Daoy (cell line): Measurements from ENCODE around the gene TSC2. TPM values are rescaled to one million over a fixed set of nuclear protein-coding genes. Genes with fewer than 3 reads are reported as not detected.
"Not testable (repeated sequence)": the region's sequence is repeated elsewhere in the genome, so short reads cannot be mapped to it uniquely, and the experiment has no call there.

Experiments
- DNase-seq: peaks from one replicate; pipeline ENCODE4 v3.0.0-alpha.2; 2015; ENCODE audit warnings: low read depth
- total RNA-seq: library from RNA; depleted of rRNA; stranded (reverse); fragments of >200 nt; shearing (Covaris generic); gene quantifications from 2 replicates; pipeline ENCODE4 v1.2.3, GENCODE V29; 2014

Gene TSC2
- total RNA-seq, 1 experiment from 2014 or later, result 31.4 TPM

DNA sequence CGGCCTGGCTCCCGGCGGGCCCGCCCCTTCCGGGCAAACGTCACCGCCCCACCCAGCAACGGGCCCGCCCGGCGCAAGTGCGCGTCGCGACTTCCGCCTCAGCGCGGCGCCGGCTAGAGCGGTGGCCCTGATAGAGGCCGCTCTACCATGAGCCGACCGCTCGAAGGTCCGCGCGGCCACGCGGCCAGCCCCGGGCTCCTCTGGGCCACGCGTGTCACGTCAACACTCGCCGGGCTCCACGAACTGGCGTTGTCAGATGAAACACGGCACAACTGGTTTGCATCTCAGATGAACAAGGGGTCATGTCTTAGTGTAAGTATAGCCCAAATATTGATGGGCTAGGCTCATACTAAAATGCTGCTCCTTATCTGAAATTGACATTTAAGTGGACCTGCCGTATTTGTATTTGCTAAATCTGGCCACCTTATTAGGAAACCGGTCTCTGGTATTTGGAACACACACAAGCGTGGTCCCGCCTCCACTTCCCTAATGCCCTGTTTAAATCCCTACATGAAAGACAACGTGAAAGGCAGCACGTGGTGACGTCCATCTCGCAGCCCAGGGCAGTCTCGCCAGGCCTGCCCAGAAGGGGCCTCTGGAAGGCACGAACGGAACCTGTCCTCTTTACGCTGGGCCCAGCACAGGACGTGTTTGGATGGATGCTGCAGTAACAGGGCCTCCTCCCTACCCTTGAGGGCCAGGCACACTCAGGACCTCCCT, 37.8 kb upstream of the TSC2 start, which contains the start of gene ZNF598:
ZNF598 (minus strand) TSS at position 31 of the 720 bp plus-strand sequence.
- DNase-seq, result peak; percentile 90

GRCh38 chr16:2011726-2012125, 36.1 kb upstream of the TSC2 start:
- DNase-seq, result not testable (repeated sequence)

- no peak for DNase-seq
Measured at GRCh38 chr16:2013527-2013926, 34.3 kb upstream of the TSC2 start.

- peak; percentile 71 for DNase-seq
Measured at GRCh38 chr16:2015117-2015946, 32.5 kb upstream of the TSC2 start.

- no peak for DNase-seq
Measured at GRCh38 chr16:2015947-2016208, 31.9 kb upstream of the TSC2 start.

GRCh38 chr16:2016407-2016922, 31.3 kb upstream of the TSC2 start:
- no peak for DNase-seq

GRCh38 chr16:2019518-2019920, 28.3 kb upstream of the TSC2 start, which contains the start of gene NPW:
TSS of gene NPW (plus strand) at chr16:2019785.
- no peak for DNase-seq

DNA sequence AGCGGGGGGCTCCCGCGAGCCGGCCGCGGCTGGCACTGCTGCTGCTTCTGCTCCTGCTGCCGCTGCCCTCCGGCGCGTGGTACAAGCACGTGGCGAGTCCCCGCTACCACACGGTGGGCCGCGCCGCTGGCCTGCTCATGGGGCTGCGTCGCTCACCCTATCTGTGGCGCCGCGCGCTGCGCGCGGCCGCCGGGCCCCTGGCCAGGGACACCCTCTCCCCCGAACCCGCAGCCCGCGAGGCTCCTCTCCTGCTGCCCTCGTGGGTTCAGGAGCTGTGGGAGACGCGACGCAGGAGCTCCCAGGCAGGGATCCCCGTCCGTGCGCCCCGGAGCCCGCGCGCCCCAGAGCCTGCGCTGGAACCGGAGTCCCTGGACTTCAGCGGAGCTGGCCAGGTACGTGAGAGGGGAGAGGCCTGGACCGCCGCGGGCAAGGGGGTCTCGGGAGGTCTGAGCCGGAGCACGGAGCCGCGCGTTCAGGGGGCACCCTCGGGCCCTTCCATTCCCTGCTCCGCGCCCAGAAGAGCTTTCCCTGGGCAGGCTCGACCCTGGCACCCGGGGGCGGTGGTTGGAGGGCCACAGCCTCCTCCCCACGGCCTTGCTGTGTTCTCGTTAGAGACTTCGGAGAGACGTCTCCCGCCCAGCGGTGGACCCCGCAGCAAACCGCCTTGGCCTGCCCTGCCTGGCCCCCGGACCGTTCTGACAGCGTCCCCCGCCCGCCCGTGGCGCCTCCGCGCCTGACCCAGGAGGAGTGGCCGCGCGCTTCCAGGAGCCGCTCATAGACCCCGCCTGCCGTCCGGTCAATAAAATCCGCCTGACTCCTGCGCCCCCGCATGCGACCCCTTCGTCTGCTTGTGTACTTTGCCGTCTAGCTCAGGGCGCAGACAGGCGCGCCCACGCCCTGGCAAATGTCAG, 27.6 kb upstream of the TSC2 start:
- no peak for DNase-seq

GRCh38 chr16:2022723-2023091, 25.1 kb upstream of the TSC2 start:
- DNase-seq, result peak; percentile 41

- peak; percentile 91 for DNase-seq
Measured at GRCh38 chr16:2023092-2024031, 24.4 kb upstream of the TSC2 start.

DNA sequence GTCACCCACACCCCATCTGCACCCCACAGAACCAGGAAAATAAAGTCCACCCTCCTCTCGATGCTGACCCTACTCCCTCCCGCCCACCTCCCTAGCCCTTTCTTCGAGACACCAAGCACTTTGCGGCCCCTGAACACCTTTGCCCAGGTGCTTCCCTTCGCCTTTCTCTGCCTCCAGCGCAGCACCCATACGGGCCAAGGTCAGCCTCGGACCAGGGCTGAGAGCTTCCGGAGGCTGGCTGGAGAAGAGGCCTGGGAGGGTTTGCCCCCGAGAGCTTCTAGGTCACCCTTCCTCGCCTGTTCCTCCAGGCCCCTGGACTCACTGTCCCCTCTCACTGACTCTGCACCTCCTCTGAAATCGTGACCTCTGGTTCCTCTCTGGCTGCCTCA, 23.8 kb upstream of the TSC2 start:
- no peak for DNase-seq

GRCh38 chr16:2025251-2025650, 22.5 kb upstream of the TSC2 start:
- no peak for DNase-seq

DNA sequence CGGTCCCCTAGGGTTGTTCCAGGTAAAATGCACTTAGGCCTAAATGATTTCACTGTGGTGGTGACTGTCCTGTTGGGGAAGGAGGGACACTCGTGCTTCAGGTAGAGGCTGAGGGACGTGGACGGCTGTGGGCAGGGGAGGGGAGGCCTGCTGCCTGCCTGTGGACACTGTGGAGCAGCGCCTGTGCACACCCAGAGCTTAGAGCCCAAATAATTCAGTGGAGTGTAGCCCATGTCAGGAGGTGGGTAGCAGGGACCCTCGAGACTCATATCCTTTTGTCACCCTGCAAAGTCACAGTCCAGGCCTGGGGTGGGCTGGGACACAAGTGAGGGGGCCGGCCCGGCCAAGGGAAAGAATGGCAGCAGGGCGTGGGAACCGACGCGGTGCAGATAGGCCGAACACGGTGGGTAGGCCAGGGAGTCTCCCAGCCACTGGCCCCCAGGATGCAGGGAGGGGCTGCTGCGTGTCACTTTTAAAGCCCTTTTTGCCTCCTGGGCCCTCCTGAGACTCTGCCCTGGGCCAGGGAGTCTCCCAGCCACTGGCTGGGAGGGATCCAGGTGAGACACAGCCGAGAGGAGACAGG, 21.8 kb upstream of the TSC2 start:
- DNase-seq, result no peak

DNA sequence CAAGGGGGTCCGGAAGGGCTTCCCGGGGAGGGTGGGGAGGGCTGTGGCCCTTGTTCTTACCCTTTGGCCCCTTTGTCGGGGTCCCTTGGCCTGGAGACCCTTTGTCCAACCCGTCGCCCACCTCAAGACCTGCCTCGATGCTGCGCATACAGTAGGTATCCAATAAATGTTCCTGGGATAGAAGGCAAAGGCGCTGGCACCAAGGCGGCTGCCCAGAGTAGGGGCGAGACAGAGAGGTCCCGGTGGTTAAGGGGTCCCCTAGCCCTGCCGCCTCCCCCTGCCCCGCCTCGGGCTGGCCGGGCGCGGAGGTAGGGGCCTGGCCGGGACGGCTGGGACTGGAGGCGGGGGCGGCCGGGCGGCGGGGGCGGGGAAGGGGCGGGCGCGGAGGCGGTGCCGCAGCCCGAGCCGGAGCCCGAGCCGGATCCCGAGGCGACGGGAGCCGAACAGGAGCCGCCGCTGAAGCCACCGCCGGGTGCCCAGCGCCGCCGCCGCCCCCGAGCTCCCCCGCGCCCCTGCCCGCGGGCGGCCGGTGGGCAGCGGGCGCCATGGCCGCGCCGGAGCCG, 21.2 kb upstream of the TSC2 start, which contains the start of gene NHERF2:
NHERF2 (plus strand) TSS at position 442 of the 563 bp plus-strand sequence; CDS start at position 546, 104 bp downstream.
- DNase-seq, result peak; percentile 41

DNA sequence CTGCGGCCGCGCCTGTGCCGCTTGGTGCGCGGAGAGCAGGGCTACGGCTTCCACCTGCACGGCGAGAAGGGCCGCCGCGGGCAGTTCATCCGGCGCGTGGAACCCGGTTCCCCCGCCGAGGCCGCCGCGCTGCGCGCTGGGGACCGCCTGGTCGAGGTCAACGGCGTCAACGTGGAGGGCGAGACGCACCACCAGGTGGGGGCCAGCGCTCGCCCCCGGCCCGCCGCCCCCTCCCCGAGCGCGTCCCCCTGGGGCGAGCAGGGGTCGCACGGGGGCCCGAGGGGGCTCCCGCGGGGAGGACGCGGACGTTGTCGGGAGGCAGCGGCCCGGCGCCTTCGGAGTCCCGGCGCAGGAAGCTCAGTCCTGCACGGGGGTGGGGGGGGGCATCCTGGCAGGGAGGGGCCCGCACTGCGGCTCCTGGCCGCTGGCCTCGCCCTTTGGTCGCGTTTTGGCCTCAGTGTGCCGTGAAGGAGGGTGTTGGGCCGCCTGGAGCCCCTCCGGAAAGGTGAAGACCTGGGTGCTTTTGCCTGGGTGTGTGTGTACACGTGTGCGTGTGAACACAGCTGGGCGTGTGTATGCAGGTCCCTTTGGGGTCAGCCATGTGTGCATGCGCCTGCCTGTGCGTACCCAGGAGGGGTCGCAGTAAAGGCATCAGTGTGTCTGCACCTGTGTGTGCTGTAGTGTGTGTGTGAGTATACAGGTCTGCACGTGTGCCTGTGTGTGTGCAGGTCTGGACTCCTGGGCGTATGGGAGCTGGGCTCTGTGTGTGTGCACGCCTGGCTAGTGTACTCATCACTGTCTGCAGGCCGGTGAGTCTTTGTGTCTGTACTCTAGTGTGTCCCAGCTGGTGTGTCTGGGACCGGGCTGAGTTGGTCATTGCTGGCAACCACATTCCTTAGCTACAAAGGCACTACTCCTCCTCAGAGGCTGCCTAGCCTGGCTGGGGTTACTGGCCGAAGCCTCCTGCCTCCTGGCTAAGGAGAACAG, 20.5 kb upstream of the TSC2 start:
- DNase-seq, result peak; percentile 59

DNA sequence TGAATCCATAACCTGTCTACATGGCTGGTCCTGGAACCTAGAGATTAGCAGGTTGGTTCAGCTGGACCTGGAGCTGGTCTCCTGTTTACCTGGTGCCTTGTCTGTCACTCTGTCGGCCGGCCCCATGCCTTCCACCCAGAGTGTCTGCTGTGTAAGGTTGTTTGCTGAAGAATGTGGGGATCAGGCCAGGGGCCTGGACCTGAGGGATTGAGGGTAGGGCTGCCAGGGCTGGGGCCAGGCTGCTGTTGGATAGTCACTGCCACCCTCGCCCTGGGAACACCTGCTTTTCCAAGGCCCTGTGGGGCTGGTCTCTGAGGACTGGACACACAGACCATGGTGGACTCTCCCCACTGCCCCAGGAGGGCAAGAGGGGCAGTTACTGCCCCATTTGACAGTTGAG, 19.6 kb upstream of the TSC2 start:
- no peak for DNase-seq

DNA sequence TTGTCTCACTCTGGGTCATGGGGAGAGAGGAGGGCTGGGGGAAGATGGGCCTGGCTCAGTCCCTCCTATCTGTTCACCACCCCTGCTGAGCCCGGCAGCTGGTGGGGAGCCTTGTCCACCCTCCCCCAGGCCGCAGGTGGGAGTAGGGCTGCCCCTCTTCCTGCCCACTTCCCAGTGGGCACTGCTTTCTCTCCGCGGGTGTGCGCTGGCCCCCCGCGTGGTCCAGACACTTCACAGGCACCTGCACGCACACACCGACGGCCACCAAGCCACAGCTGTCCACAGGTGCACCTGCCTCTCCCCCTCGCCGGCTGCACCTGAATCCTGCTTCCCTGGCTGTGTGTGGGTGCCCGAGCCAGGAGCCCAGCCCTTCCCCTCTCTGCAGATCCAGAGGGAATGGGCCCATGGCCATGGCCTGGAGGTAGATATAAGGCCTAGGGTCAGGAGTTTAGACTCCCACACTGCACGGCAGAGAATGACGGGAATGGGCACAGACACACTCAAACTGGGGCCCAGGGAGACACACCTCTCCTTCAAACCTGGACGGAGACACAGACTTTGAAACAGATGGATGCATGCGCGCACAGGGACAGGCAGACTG, 19.1 kb upstream of the TSC2 start:
- DNase-seq, result no peak

- DNase-seq, result no peak
Measured at GRCh38 chr16:2029350-2029749, 18.4 kb upstream of the TSC2 start.
